ENCODE results near the gene PKHD1.

GRCh38 chr6:51824940-51825339 lies 262.5 kb downstream of the PKHD1 start:
- TF ChIP-seq CTCF (IDR thresholded peaks at IDR 0.05; ENCODE audit: low read length) (no peak), EZH2 (IDR thresholded peaks at IDR 0.05; ENCODE audit: borderline replicate concordance, low read length) (no peak)

All from OCI-LY1 (cell line).